Neuronal stem cell (in vitro differentiated cells): Measurements from ENCODE around the gene ACOD1.

Experiments used
- DNase-seq: peaks from one replicate; pipeline ENCODE4 v3.0.0-alpha.2; 2013; ENCODE audit warnings: low spot score
- H2AFZ ChIP-seq: one replicate; pipeline ENCODE4 v1.6.1; 2013; ENCODE audit warnings: mild to moderate bottlenecking, low read length, inconsistent platforms
- H2AK5ac ChIP-seq: 2 replicates; pipeline ENCODE4 v1.6.1; 2013; ENCODE audit warnings: low read depth, mild to moderate bottlenecking, inconsistent platforms, low read length, moderate library complexity, mixed read lengths
- H2BK120ac ChIP-seq: 2 replicates; pipeline ENCODE4 v1.6.1; 2013; ENCODE audit warnings: low read depth, mild to moderate bottlenecking, inconsistent platforms, low read length, moderate library complexity, mixed read lengths
- H2BK12ac ChIP-seq: one replicate; pipeline ENCODE4 v1.6.1; 2013; ENCODE audit warnings: low read length, inconsistent platforms
- H2BK15ac ChIP-seq: 2 replicates; pipeline ENCODE4 v1.6.1; 2013; ENCODE audit warnings: mild to moderate bottlenecking, low read length, inconsistent platforms, mixed read lengths
- H2BK5ac ChIP-seq: one replicate; pipeline ENCODE4 v1.6.1; 2013; ENCODE audit warnings: inconsistent platforms, mild to moderate bottlenecking, low read length, moderate library complexity
- H3K14ac ChIP-seq: one replicate; pipeline ENCODE4 v1.6.1; 2013; ENCODE audit warnings: low read length, inconsistent platforms
- H3K18ac ChIP-seq: 2 replicates; pipeline ENCODE4 v1.6.1; 2013; ENCODE audit warnings: low read length, inconsistent platforms
- H3K23ac ChIP-seq: 2 replicates; pipeline ENCODE4 v1.6.1; 2013; ENCODE audit warnings: low read depth, mild to moderate bottlenecking, mixed read lengths, low read length, inconsistent platforms; ENCODE audit not compliant: poor library complexity
- H3K27ac ChIP-seq: replicated peaks from 3 replicates; pipeline ENCODE4 v1.5.1; 2013; ENCODE audit warnings: low read length, inconsistent platforms
- H3K27me3 ChIP-seq, 3 experiments: 2 replicates each; pipeline ENCODE4 v1.6.1; 2013; ENCODE audit warnings: low read length in 3 of 3, mild to moderate bottlenecking in 2 of 3, inconsistent platforms in 1 of 3, low read depth in 1 of 3, mixed read lengths in 1 of 3, moderate library complexity in 1 of 3; ENCODE audit not compliant: control insufficient read depth in 3 of 3, insufficient read depth in 3 of 3
- H3K36me3 ChIP-seq, 2 donors: replicated peaks in 1 of 2; 2 replicates each; pipeline ENCODE4 v1.6.1; 2013; ENCODE audit warnings: low read length in 2 of 2; ENCODE audit not compliant: control insufficient read depth in 2 of 2, insufficient read depth in 2 of 2
- H3K4ac ChIP-seq: 2 replicates; pipeline ENCODE4 v1.6.1; 2013; ENCODE audit warnings: inconsistent platforms, mild to moderate bottlenecking, low read length, moderate library complexity
- H3K4me1 ChIP-seq, 2 donors: 1 replicate in 1 of 2; 2 replicates in 1 of 2; pipeline ENCODE4 v1.6.1; 2013; ENCODE audit warnings: low read length in 2 of 2, low read depth in 1 of 2; ENCODE audit not compliant: control insufficient read depth in 2 of 2, insufficient read depth in 1 of 2
- H3K4me2 ChIP-seq: one replicate; pipeline ENCODE4 v1.6.1; 2013; ENCODE audit warnings: mild to moderate bottlenecking, low read length, inconsistent platforms; ENCODE audit not compliant: insufficient read depth, poor library complexity, severe bottlenecking
- H3K4me3 ChIP-seq, 2 donors: 2 replicates each; pipeline ENCODE4 v1.5.1; 2013; ENCODE audit warnings: low read length in 2 of 2, mild to moderate bottlenecking in 2 of 2, inconsistent platforms in 1 of 2, moderate library complexity in 1 of 2
- H3K79me1 ChIP-seq: one replicate; pipeline ENCODE4 v1.6.1; 2013; ENCODE audit warnings: low read depth, mild to moderate bottlenecking, inconsistent platforms, low read length, moderate library complexity
- H3K9ac ChIP-seq: one replicate; pipeline ENCODE4 v1.6.1; 2013; ENCODE audit warnings: mild to moderate bottlenecking, low read depth, low read length, inconsistent platforms; ENCODE audit not compliant: poor library complexity
- H3K9me3 ChIP-seq, 2 donors: replicated peaks in 1 of 2; 2 replicates each; pipeline versions ENCODE3 to v1.6.1; 2013; ENCODE audit warnings: low read length in 2 of 2, mild to moderate bottlenecking in 2 of 2, inconsistent platforms in 1 of 2, low read depth in 1 of 2, mixed read lengths in 1 of 2, moderate library complexity in 1 of 2; ENCODE audit not compliant: control insufficient read depth in 2 of 2, insufficient read depth in 1 of 2
- H4K8ac ChIP-seq: one replicate; pipeline ENCODE4 v1.6.1; 2013; ENCODE audit warnings: low read depth, mild to moderate bottlenecking, inconsistent platforms, low read length, moderate library complexity
- H4K91ac ChIP-seq: one replicate; pipeline ENCODE4 v1.6.1; 2013; ENCODE audit warnings: low read length, low read depth, mild to moderate bottlenecking, inconsistent platforms; ENCODE audit not compliant: poor library complexity
- WGBS, 2 donors: extraction: QIAGEN DNeasy Blood & Tissue Kit; methylation state at CpG; one replicate each; pipeline ENCODE4 v1.1.7; 2013; ENCODE audit warnings: missing lambda C conversion rate in 2 of 2, mixed read lengths in 1 of 2; ENCODE audit not compliant: insufficient read length in 2 of 2, insufficient replicate concordance in 1 of 2; ENCODE audit errors: extremely low coverage in 2 of 2; 5-methylcytosine and 5-hydroxymethylcytosine counted together

Gene ACOD1

DNA sequence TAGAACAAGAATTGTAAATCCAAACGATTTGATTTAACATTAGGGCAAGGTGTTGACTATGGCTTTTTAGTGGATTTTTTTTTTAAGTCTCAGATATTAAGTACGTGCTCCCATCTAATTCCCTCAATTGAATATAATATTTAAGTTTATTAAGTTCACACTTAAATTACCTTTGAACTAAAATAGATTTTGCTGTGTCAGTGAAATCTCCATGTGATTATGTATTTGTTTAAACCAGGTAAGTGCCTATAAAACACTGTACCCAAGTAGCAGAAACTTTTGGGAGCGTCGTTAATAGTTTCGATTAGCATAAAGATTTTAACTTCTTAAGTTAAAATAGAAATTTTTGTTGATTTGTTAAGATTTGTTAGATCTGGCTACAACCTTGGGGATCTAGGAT lies 45.2 kb downstream of the ACOD1 start:
- Histone ChIP-seq H2AFZ (no peak overlapping the region), H3K4me3 (peak overlapping the region in 1 of 2 donors; percentile 85), H2BK5ac (no peak overlapping the region), H2BK12ac (no peak overlapping the region), H3K18ac (no peak overlapping the region), H2BK15ac (no peak overlapping the region), H2AK5ac (no peak overlapping the region), H3K4me1 (peaks cover 3 to 5% of the 10 kb centered on the region in 2 donors), H3K9me3 (no peaks in the 10 kb centered on the region), H2BK120ac (no peak overlapping the region), H3K23ac (no peak overlapping the region), H3K14ac (no peak overlapping the region), H3K79me1 (no peaks in the 10 kb centered on the region), H3K4me2 (no peak overlapping the region), H3K27me3 (no peaks in the 10 kb centered on the region), H3K4ac (no peak overlapping the region), H4K91ac (no peak overlapping the region), H3K9ac (no peak overlapping the region), H3K27ac (no peak overlapping the region), H3K36me3 (peaks cover 4 to 30% of the 10 kb centered on the region in 2 donors), H4K8ac (no peak overlapping the region)
- DNase-seq: no peak
- WGBS, 2 donors: 100% methylated on average over 3 of the region's 5 CpGs; no CpG with 5 or more reads in 1 of the 2 donors

DNA sequence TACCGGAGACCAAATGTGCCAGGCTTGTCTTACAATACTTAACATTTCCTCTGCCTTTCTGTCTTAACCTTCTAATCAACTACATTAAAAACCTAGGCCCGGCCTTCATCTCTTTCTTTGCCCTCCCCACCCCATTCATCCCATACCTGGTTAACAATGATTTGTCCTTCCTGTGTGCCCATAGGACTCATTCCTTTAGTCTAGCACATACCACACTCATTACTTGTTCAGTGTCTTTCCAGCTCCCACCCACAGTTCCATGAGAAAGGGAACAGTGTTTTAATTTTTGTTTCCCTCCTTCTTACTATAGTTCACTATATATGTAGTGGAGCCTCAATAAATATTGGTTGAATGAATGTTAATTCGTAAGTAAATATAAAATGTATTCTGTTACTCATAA lies 46.0 kb downstream of the ACOD1 start:
- Histone ChIP-seq H3K14ac (no peak overlapping the region), H3K4me2 (no peak overlapping the region), H3K4ac (no peak overlapping the region), H3K27ac (no peak overlapping the region), H3K9ac (no peak overlapping the region), H3K4me3 (no peak overlapping the region), H2BK15ac (no peak overlapping the region), H3K27me3 (no peaks in the 10 kb centered on the region), H3K4me1 (peaks cover 3 to 5% of the 10 kb centered on the region in 2 donors), H2AK5ac (no peak overlapping the region), H4K91ac (no peak overlapping the region), H2BK120ac (no peak overlapping the region), H2BK5ac (no peak overlapping the region), H3K18ac (no peak overlapping the region), H3K79me1 (no peaks in the 10 kb centered on the region), H2AFZ (no peak overlapping the region), H4K8ac (no peak overlapping the region), H3K36me3 (peaks cover 5 to 38% of the 10 kb centered on the region in 2 donors), H2BK12ac (no peak overlapping the region), H3K9me3 (no peaks in the 10 kb centered on the region), H3K23ac (no peak overlapping the region)
- no CpG with 5 or more reads among the region's 3 CpGs for WGBS, 2 donors
- no peak for DNase-seq

DNA sequence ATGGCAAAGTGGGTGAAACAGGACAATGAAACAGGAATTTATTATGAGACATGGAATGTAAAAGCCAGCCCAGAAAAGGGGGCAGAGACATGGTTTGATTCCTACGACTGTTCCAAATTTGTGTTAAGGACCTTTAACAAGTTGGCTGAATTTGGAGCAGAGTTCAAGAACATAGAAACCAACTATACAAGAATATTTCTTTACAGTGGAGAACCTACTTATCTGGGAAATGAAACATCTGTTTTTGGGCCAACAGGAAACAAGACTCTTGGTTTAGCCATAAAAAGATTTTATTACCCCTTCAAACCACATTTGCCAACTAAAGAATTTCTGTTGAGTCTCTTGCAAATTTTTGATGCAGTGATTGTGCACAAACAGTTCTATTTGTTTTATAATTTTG lies 52.2 kb downstream of the ACOD1 start:
- no peaks in the 10 kb centered on the region for H3K79me1 ChIP-seq
- no peak for DNase-seq
- H3K27ac ChIP-seq: no peak overlapping the region
- WGBS, 2 donors: no CpG with 5 or more reads among the region's 1 CpG
- H3K14ac ChIP-seq: no peak overlapping the region
- no peak overlapping the region for H2BK120ac ChIP-seq
- no peak overlapping the region for H3K9ac ChIP-seq
- H3K4ac ChIP-seq: no peak overlapping the region
- H2BK15ac ChIP-seq: no peak overlapping the region
- H3K27me3 ChIP-seq: no peaks in the 10 kb centered on the region
- no peak overlapping the region for H3K23ac ChIP-seq
- no peaks in the 10 kb centered on the region for H3K9me3 ChIP-seq
- no peak overlapping the region for H2AK5ac ChIP-seq
- peaks cover 5 to 95% of the 10 kb centered on the region in 2 donors for H3K36me3 ChIP-seq
- H2BK12ac ChIP-seq: no peak overlapping the region
- H4K91ac ChIP-seq: no peak overlapping the region
- H2BK5ac ChIP-seq: no peak overlapping the region
- no peak overlapping the region for H4K8ac ChIP-seq
- H3K4me2 ChIP-seq: no peak overlapping the region
- H3K4me3 ChIP-seq: no peak overlapping the region
- H2AFZ ChIP-seq: no peak overlapping the region
- no peaks in the 10 kb centered on the region for H3K4me1 ChIP-seq
- no peak overlapping the region for H3K18ac ChIP-seq

DNA sequence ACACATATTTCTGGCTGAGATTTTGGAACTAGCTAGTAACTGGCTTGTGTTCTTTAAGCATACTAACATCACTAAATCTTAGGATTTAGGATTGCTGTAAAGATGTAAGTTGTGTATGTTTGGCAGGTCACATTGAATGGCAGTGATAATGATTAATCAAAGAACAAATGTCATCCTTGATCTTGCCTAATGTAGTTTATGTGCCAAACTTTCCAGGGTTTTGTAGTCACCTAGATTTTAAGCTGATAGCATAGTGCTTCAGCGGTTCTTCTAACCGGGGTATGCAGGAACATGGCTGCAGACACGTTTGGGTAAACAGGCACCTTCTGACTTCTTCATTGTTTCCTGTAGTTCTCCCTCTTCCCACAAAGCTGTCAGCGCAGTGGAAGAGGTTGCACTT lies 53.2 kb downstream of the ACOD1 start:
- Histone ChIP-seq H2BK12ac (no peak overlapping the region), H3K27ac (no peak overlapping the region), H3K23ac (no peak overlapping the region), H3K9me3 (no peaks in the 10 kb centered on the region), H3K18ac (no peak overlapping the region), H3K4ac (no peak overlapping the region), H2AK5ac (no peak overlapping the region), H3K4me2 (no peak overlapping the region), H3K36me3 (peaks cover 4 to 95% of the 10 kb centered on the region in 2 donors), H2BK15ac (no peak overlapping the region), H4K91ac (no peak overlapping the region), H2BK120ac (no peak overlapping the region), H3K79me1 (no peaks in the 10 kb centered on the region), H3K9ac (no peak overlapping the region), H3K4me3 (no peak overlapping the region), H4K8ac (no peak overlapping the region), H2AFZ (no peak overlapping the region), H3K27me3 (no peaks in the 10 kb centered on the region), H2BK5ac (no peak overlapping the region), H3K4me1 (no peaks in the 10 kb centered on the region), H3K14ac (no peak overlapping the region)
- no CpG with 5 or more reads among the region's 4 CpGs for WGBS, 2 donors
- DNase-seq: no peak
